ENCODE results near the gene USP17L13.
"Not testable (repeated sequence)": the region's sequence is repeated elsewhere in the genome, so short reads cannot be mapped to it uniquely, and the experiment has no call there.

USP17L13 gene, protein sequence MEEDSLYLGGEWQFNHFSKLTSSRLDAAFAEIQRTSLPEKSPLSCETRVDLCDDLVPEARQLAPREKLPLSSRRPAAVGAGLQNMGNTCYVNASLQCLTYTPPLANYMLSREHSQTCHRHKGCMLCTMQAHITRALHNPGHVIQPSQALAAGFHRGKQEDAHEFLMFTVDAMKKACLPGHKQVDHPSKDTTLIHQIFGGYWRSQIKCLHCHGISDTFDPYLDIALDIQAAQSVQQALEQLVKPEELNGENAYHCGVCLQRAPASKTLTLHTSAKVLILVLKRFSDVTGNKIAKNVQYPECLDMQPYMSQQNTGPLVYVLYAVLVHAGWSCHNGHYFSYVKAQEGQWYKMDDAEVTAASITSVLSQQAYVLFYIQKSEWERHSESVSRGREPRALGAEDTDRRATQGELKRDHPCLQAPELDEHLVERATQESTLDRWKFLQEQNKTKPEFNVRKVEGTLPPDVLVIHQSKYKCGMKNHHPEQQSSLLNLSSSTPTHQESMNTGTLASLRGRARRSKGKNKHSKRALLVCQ

DNA sequence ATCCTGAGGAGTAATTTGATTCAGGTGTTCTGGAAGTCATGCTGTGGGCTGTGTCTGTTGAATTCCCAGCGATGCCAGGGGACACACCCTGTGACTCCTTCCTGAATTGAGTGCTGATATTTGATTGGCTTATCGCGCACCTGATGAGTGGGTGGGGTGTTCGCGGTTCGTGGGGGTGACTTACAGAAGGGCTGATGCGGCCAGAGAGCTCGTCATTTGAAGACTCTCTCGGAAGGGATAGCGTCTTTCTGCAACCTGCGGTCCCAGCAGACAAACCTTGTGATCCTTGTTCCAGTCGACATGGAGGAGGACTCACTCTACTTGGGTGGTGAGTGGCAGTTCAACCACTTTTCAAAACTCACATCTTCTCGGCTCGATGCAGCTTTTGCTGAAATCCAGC, at the start of gene USP17L13:
Gene USP17L13, plus strand, starts transcription at position 301 of the 400 bp plus-strand sequence. Its CDS starts 0 bp downstream, at position 301.
- not testable (repeated sequence) for DNase-seq (ENCODE audit: low read depth in 2 of 3, low spot score in 1 of 3)

- not testable (repeated sequence) for DNase-seq (ENCODE audit: low read depth in 2 of 3, low spot score in 1 of 3)
Measured at GRCh38 chr4:9210357-9210756, 14.3 kb upstream of the USP17L13 start, which contains the start of gene USP17L10. TSS of gene USP17L10 (plus strand) at chr4:9210657. CDS start at chr4:9210657, 0 bp downstream.

- not testable (repeated sequence) for DNase-seq (ENCODE audit: low read depth in 2 of 3, low spot score in 1 of 3)
Measured at GRCh38 chr4:9214701-9215100, 10.0 kb upstream of the USP17L13 start.

- DNase-seq (ENCODE audit: low read depth in 2 of 3, low spot score in 1 of 3): not testable (repeated sequence)
Measured at GRCh38 chr4:9215105-9215504, 9.6 kb upstream of the USP17L13 start, which contains the start of gene USP17L11. TSS of gene USP17L11 (plus strand) at chr4:9215405. CDS start at chr4:9215405, 0 bp downstream.

DNA sequence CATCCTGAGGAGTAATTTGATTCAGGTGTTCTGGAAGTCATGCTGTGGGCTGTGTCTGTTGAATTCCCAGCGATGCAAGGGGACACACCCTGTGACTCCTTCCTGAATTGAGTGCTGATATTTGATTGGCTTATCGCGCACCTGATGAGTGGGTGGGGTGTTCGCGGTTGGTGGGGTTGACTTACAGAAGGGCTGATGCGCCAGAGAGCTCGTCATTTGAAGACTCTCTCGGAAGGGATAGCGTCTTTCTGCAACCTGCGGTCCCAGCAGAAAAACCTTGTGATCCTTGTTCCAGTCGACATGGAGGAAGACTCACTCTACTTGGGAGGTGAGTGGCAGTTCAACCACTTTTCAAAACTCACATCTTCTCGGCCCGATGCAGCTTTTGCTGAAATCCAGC, 4.8 kb upstream of the USP17L13 start, which contains the start of gene USP17L12:
Gene USP17L12, plus strand, starts transcription at position 301 of the 400 bp plus-strand sequence. Its CDS starts 0 bp downstream, at position 301.
- DNase-seq (ENCODE audit: low read depth in 2 of 3, low spot score in 1 of 3): not testable (repeated sequence)

GRCh38 chr4:9230249-9230648, 5.6 kb downstream of the USP17L13 start:
- not testable (repeated sequence) for DNase-seq (ENCODE audit: low read depth in 2 of 3, low spot score in 1 of 3)

DNA sequence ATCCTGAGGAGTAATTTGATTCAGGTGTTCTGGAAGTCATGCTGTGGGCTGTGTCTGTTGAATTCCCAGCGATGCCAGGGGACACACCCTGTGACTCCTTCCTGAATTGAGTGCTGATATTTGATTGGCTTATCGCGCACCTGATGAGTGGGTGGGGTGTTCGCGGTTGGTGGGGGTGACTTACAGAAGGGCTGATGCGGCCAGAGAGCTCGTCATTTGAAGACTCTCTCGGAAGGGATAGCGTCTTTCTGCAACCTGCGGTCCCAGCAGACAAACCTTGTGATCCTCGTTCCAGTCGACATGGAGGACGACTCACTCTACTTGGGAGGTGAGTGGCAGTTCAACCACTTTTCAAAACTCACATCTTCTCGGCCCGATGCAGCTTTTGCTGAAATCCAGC, 9.4 kb downstream of the USP17L13 start, which contains the start of gene USP17L15:
Gene USP17L15, plus strand, starts transcription at position 301 of the 400 bp plus-strand sequence. Its CDS starts 0 bp downstream, at position 301.
- not testable (repeated sequence) for DNase-seq (ENCODE audit: low read depth in 2 of 3, low spot score in 1 of 3)

DNA sequence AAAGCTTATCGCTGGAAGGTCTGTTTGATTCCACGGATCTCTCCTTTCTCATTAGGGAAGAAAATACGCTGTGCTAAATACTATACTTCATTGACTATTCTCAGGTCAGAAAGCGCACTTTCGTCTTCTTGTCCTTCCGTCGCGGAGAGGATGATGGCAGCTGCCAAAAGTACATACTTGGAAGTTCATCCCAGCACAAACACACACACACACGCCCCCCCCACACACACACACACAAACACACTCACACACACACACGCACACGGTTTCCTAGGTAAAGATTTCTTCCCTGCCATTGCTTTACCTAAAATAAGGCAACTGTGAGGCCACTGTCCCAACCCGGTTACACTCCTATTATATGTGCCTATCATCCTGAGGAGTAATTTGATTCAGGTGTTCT, 13.8 kb downstream of the USP17L13 start:
- not testable (repeated sequence) for DNase-seq (ENCODE audit: low read depth in 2 of 3, low spot score in 1 of 3)

GRCh38 chr4:9243579-9243978, 18.9 kb downstream of the USP17L13 start, which contains the start of gene USP17L17:
TSS of gene USP17L17 (plus strand) at chr4:9243879. CDS start at chr4:9243879, 0 bp downstream.
- not testable (repeated sequence) for DNase-seq (ENCODE audit: low read depth in 2 of 3, low spot score in 1 of 3)

GRCh38 chr4:9247953-9248680, 23.4 kb downstream of the USP17L13 start, which contains the start of gene USP17L18:
TSS of gene USP17L18 (plus strand) at chr4:9248630. CDS start at chr4:9248630, 0 bp downstream.
- DNase-seq (ENCODE audit: low read depth in 2 of 3, low spot score in 1 of 3): peak in 1 of 3 donors; percentile 0

DNA sequence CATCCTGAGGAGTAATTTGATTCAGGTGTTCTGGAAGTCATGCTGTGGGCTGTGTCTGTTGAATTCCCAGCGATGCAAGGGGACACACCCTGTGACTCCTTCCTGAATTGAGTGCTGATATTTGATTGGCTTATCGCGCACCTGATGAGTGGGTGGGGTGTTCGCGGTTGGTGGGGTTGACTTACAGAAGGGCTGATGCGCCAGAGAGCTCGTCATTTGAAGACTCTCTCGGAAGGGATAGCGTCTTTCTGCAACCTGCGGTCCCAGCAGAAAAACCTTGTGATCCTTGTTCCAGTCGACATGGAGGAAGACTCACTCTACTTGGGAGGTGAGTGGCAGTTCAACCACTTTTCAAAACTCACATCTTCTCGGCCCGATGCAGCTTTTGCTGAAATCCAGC, 28.4 kb downstream of the USP17L13 start, which contains the start of gene USP17L19:
Gene USP17L19, plus strand, starts transcription at position 301 of the 400 bp plus-strand sequence. Its CDS starts 0 bp downstream, at position 301.
- not testable (repeated sequence) for DNase-seq (ENCODE audit: low read depth in 2 of 3, low spot score in 1 of 3)

DNA sequence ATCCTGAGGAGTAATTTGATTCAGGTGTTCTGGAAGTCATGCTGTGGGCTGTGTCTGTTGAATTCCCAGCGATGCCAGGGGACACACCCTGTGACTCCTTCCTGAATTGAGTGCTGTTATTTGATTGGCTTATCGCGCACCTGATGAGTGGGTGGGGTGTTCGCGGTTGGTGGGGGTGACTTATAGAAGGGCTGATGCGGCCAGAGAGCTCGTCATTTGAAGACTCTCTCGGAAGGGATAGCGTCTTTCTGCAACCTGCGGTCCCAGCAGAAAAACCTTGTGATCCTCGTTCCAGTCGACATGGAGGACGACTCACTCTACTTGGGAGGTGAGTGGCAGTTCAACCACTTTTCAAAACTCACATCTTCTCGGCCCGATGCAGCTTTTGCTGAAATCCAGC, 33.1 kb downstream of the USP17L13 start, which contains the start of gene USP17L20:
Gene USP17L20, plus strand, starts transcription at position 301 of the 400 bp plus-strand sequence. Its CDS starts 0 bp downstream, at position 301.
- not testable (repeated sequence) for DNase-seq (ENCODE audit: low read depth in 2 of 3, low spot score in 1 of 3)

DNA sequence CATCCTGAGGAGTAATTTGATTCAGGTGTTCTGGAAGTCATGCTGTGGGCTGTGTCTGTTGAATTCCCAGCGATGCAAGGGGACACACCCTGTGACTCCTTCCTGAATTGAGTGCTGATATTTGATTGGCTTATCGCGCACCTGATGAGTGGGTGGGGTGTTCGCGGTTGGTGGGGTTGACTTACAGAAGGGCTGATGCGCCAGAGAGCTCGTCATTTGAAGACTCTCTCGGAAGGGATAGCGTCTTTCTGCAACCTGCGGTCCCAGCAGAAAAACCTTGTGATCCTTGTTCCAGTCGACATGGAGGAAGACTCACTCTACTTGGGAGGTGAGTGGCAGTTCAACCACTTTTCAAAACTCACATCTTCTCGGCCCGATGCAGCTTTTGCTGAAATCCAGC, 37.9 kb downstream of the USP17L13 start, which contains the start of gene USP17L21:
Gene USP17L21, plus strand, starts transcription at position 301 of the 400 bp plus-strand sequence. Its CDS starts 0 bp downstream, at position 301.
- DNase-seq (ENCODE audit: low read depth in 2 of 3, low spot score in 1 of 3): not testable (repeated sequence)

DNA sequence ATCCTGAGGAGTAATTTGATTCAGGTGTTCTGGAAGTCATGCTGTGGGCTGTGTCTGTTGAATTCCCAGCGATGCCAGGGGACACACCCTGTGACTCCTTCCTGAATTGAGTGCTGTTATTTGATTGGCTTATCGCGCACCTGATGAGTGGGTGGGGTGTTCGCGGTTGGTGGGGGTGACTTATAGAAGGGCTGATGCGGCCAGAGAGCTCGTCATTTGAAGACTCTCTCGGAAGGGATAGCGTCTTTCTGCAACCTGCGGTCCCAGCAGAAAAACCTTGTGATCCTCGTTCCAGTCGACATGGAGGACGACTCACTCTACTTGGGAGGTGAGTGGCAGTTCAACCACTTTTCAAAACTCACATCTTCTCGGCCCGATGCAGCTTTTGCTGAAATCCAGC, 42.6 kb downstream of the USP17L13 start, which contains the start of gene USP17L22:
Gene USP17L22, plus strand, starts transcription at position 301 of the 400 bp plus-strand sequence. Its CDS starts 0 bp downstream, at position 301.
- not testable (repeated sequence) for DNase-seq (ENCODE audit: low read depth in 2 of 3, low spot score in 1 of 3)

DNA sequence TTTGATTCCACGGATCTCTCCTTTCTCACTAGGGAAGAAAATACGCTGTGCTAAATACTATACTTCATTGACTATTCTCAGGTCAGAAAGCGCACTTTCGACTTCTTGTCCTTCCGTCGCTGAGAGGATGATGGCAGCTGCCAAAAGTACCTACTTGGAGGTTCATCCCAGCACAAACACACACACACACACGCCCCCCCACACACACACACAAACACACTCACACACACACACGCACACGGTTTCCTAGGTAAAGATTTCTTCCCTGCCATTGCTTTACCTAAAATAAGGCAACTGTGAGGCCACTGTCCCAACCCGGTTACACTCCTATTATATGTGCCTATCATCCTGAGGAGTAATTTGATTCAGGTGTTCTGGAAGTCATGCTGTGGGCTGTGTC, 47.0 kb downstream of the USP17L13 start:
- DNase-seq (ENCODE audit: low read depth in 2 of 3, low spot score in 1 of 3): not testable (repeated sequence)
